Measurements from ENCODE around the gene TMEM140.
"Not testable (repeated sequence)": the region's sequence is repeated elsewhere in the genome, so short reads cannot be mapped to it uniquely, and the experiment has no call there.

The TMEM140 gene

GRCh38 chr7:135147899-135148721 lies at the start of gene TMEM140:
Gene TMEM140 (plus strand): TSS chr7:135148072. CDS start chr7:135164442, 16,370 bp downstream.
- DNase-seq, result no peak

- DNase-seq, result no peak
Observed at GRCh38 chr7:135098391-135098790, 49.5 kb upstream of the TMEM140 start.

- no peak for DNase-seq
Observed at GRCh38 chr7:135100856-135101255, 47.0 kb upstream of the TMEM140 start.

GRCh38 chr7:135102372-135102771 lies 45.5 kb upstream of the TMEM140 start:
- no peak for DNase-seq

- DNase-seq, result no peak
Observed at GRCh38 chr7:135109562-135109961, 38.3 kb upstream of the TMEM140 start.

GRCh38 chr7:135109976-135110375 lies 37.9 kb upstream of the TMEM140 start:
- no peak for DNase-seq

- no peak for DNase-seq
Observed at GRCh38 chr7:135111379-135111778, 36.5 kb upstream of the TMEM140 start.

GRCh38 chr7:135114622-135115021 lies 33.2 kb upstream of the TMEM140 start:
- DNase-seq, result no peak

GRCh38 chr7:135117096-135117495 lies 30.8 kb upstream of the TMEM140 start:
- DNase-seq, result no peak

GRCh38 chr7:135121868-135122267 lies 26.0 kb upstream of the TMEM140 start:
- no peak for DNase-seq

GRCh38 chr7:135124631-135125030 lies 23.2 kb upstream of the TMEM140 start:
- DNase-seq, result not testable (repeated sequence)

GRCh38 chr7:135128931-135129330 lies 18.9 kb upstream of the TMEM140 start:
- DNase-seq, result no peak

GRCh38 chr7:135129579-135129978 lies 18.3 kb upstream of the TMEM140 start:
- DNase-seq, result no peak

GRCh38 chr7:135143885-135144668 lies 3.8 kb upstream of the TMEM140 start:
- no peak for DNase-seq

- no peak for DNase-seq
Observed at GRCh38 chr7:135147341-135147898, 452 bp upstream of the TMEM140 start.

- DNase-seq, result no peak
Observed at GRCh38 chr7:135150072-135150782, 2.4 kb downstream of the TMEM140 start.

- DNase-seq, result no peak
Observed at GRCh38 chr7:135151132-135151531, 3.3 kb downstream of the TMEM140 start.

- DNase-seq, result no peak
Observed at GRCh38 chr7:135151533-135151932, 3.7 kb downstream of the TMEM140 start.

- DNase-seq, result no peak
Observed at GRCh38 chr7:135152442-135152841, 4.6 kb downstream of the TMEM140 start.

- no peak for DNase-seq
Observed at GRCh38 chr7:135154734-135155133, 6.9 kb downstream of the TMEM140 start.

- no peak for DNase-seq
Observed at GRCh38 chr7:135156290-135156689, 8.4 kb downstream of the TMEM140 start.

- no peak for DNase-seq
Observed at GRCh38 chr7:135158141-135158655, 10.3 kb downstream of the TMEM140 start.

GRCh38 chr7:135158874-135159273 lies 11.0 kb downstream of the TMEM140 start:
- no peak for DNase-seq
